Caco-2 (cell line): ENCODE data around the gene CAMSAP1. TPM values are rescaled to one million over a fixed set of nuclear protein-coding genes. Genes with fewer than 3 reads are reported as not detected.

ENCODE experiments used
- BruUV-seq: library from RNA; stranded (reverse); fragments of 400-500 nt; replicated peaks from 2 replicates; lab custom pipeline; 2021; lab: Mats Ljungman, UMichigan
- CTCF ChIA-PET: fragments of 300-600 bp; sonication (Branson Sonifier 250); formaldehyde crosslinking; loops from one replicate; lab custom pipeline; 2022; ENCODE audit warnings: antibody characterized with exemption; lab: Charles Lee
- POLR2A ChIA-PET: fragments of 300-600 bp; sonication (Branson Sonifier 250); formaldehyde crosslinking; loops from one replicate; lab custom pipeline; 2022; ENCODE audit warnings: antibody characterized with exemption; lab: Charles Lee
- DNase-seq, 2 experiments: peaks; one replicate each; pipeline versions ENCODE4 v3.0.0 to v3.0.0-alpha.2; 2020 to 2022
- H3K27me3 ChIP-seq: replicated peaks from 2 replicates; pipeline ENCODE4 v1.6.0; 2011; ENCODE audit warnings: low read length; ENCODE audit not compliant: control insufficient read depth, insufficient read depth
- H3K36me3 ChIP-seq: 2 replicates; pipeline ENCODE4 v1.5.1; 2011; ENCODE audit warnings: low read length; ENCODE audit not compliant: control insufficient read depth, insufficient read depth
- H3K4me1 ChIP-seq: fragments of 250-450 bp; sonication (Bioruptor Pico); 2 replicates; pipeline ENCODE4 v1.5.1; 2020; ENCODE audit warnings: mild to moderate bottlenecking
- H3K4me3 ChIP-seq: 2 replicates; pipeline ENCODE4 v1.5.1; 2011; ENCODE audit warnings: low read depth, mild to moderate bottlenecking, control low read depth, low read length
- H3K9me3 ChIP-seq: fragments of 250-450 bp; sonication (Bioruptor Pico); 2 replicates; pipeline ENCODE4 v1.5.1; 2020; ENCODE audit warnings: mild to moderate bottlenecking, moderate library complexity
- H3K27ac Mint-ChIP-seq: one replicate; pipeline ENCODE4 v1.8.0; 2022; ENCODE audit warnings: mixed read lengths; ENCODE audit not compliant: unreplicated experiment
- H3K27me3 Mint-ChIP-seq: one replicate; pipeline ENCODE4 v1.8.0; 2022; ENCODE audit warnings: mixed read lengths; ENCODE audit not compliant: insufficient read depth, unreplicated experiment
- H3K36me3 Mint-ChIP-seq: one replicate; pipeline ENCODE4 v1.8.0; 2022; ENCODE audit warnings: mild to moderate bottlenecking, mixed read lengths; ENCODE audit not compliant: insufficient read depth, unreplicated experiment
- H3K4me1 Mint-ChIP-seq: one replicate; pipeline ENCODE4 v1.8.0; 2022; ENCODE audit warnings: low read depth, mixed read lengths; ENCODE audit not compliant: unreplicated experiment
- H3K4me3 Mint-ChIP-seq: one replicate; pipeline ENCODE4 v1.8.0; 2022; ENCODE audit warnings: mild to moderate bottlenecking, moderate library complexity, mixed read lengths; ENCODE audit not compliant: unreplicated experiment
- H3K9me3 Mint-ChIP-seq: one replicate; pipeline ENCODE4 v1.8.0; 2022; ENCODE audit warnings: mixed read lengths; ENCODE audit not compliant: unreplicated experiment
- intact Hi-C: fragments of 100-400 bp; cut with micrococcal nuclease; formaldehyde crosslinking; loops from one replicate; pipeline ENCODE4 v1.10.0; 2022; ENCODE audit not compliant: unreplicated experiment
- total RNA-seq: library from RNA; stranded (reverse); gene quantifications from 2 replicates; pipeline ENCODE4 v1.2.3, GENCODE V29; 2022
- TF ChIP-seq, protein P1 (sequence below), 2 experiments: fragments of 200-600 bp in 1 of 2; IDR thresholded peaks; 1 replicate in 1 of 2; 2 replicates in 1 of 2; pipeline versions ENCODE4 v1.5.1 to v1.8.0; 2011 to 2022; ENCODE audit warnings: antibody characterized with exemption in 1 of 2, control low read depth in 1 of 2, inconsistent platforms in 1 of 2, low read depth in 1 of 2, low read length in 1 of 2, mild to moderate bottlenecking in 1 of 2, moderate library complexity in 1 of 2; ENCODE audit not compliant: insufficient read depth in 1 of 2, severe bottlenecking in 1 of 2, unreplicated experiment in 1 of 2

CAMSAP1 gene
- total RNA-seq, 1 experiment from 2014 or later: 31.3 TPM

DNA sequence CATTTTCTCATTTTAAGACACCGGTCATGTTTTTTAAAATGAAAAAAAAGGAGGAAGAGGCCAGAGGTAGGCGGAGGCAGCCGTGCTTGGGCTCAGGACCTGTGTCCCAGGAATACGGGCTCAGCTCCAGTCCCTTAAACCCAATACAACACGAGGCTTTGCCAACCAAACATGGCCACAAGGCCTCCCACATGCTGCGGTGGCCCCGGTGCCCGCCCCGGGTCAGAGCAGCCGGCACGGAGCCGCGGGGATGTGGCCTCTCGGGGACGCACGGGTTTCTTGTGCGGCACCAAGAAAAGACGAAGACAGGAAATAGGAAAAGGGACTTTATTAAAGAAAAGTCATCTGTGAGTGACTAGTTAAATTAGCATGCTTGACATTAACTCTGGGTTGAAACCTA lies 25.3 kb upstream of the CAMSAP1 start:
- TF ChIP-seq, protein P1, sequence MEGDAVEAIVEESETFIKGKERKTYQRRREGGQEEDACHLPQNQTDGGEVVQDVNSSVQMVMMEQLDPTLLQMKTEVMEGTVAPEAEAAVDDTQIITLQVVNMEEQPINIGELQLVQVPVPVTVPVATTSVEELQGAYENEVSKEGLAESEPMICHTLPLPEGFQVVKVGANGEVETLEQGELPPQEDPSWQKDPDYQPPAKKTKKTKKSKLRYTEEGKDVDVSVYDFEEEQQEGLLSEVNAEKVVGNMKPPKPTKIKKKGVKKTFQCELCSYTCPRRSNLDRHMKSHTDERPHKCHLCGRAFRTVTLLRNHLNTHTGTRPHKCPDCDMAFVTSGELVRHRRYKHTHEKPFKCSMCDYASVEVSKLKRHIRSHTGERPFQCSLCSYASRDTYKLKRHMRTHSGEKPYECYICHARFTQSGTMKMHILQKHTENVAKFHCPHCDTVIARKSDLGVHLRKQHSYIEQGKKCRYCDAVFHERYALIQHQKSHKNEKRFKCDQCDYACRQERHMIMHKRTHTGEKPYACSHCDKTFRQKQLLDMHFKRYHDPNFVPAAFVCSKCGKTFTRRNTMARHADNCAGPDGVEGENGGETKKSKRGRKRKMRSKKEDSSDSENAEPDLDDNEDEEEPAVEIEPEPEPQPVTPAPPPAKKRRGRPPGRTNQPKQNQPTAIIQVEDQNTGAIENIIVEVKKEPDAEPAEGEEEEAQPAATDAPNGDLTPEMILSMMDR (IDR thresholded peaks at IDR 0.05; ENCODE audit: insufficient read depth in 1 of 2, low read depth in 1 of 2, low read length in 1 of 2, severe bottlenecking in 1 of 2, unreplicated experiment in 1 of 2): no peak
- H3K4me1 ChIP-seq: no peaks in the 10 kb centered on the region
- Mint-ChIP-seq H3K4me1 (no peaks in the 10 kb centered on the region), H3K4me3 (no peak overlapping the region), H3K27me3 (no peaks in the 10 kb centered on the region), H3K36me3 (peaks cover 73% of the 10 kb centered on the region), H3K27ac (no peak overlapping the region), H3K9me3 (no peaks in the 10 kb centered on the region)
- no peaks in the 10 kb centered on the region for H3K27me3 ChIP-seq
- intact Hi-C loops: no loop called here
- no peak for DNase-seq
- ChIA-PET POLR2A (no interaction called here), CTCF (no interaction called here)
- no peak overlapping the region for H3K4me3 ChIP-seq
- no peaks in the 10 kb centered on the region for H3K9me3 ChIP-seq
- BruUV-seq: no TSS peak
- peaks cover 1% of the 10 kb centered on the region; the same call in 1 of the 2 replicates for H3K36me3 ChIP-seq

DNA sequence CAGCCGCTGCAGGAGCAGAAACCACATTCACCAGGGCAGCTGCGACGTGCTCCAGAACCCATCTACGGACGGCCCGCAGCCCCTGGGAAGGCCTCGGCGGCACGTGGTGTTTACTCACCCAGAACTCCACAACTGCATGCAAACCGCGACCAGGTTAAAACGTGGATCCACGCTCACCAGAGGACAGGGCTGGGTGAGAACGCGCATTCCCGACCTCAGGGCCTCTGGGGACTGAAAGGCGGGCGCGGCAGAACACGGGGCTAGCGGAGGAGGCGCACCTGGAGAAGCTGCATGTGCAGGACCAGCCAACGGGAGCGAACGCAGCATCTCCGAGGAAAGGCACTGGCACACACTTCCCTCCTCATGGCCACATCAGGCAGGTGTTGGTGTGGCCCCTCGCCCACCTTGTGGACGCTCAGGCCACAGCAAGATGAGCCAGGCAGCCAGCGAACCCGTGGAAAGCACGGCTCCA lies 24.0 kb upstream of the CAMSAP1 start:
- Mint-ChIP-seq H3K9me3 (no peaks in the 10 kb centered on the region), H3K27ac (no peak overlapping the region), H3K4me3 (no peak overlapping the region), H3K36me3 (peaks cover 64% of the 10 kb centered on the region), H3K27me3 (no peaks in the 10 kb centered on the region), H3K4me1 (no peaks in the 10 kb centered on the region)
- H3K4me3 ChIP-seq: no peak overlapping the region
- H3K36me3 ChIP-seq: no peaks in the 10 kb centered on the region
- ChIA-PET CTCF (no interaction called here), POLR2A (no interaction called here)
- no peaks in the 10 kb centered on the region for H3K9me3 ChIP-seq
- BruUV-seq: no TSS peak
- H3K4me1 ChIP-seq: no peaks in the 10 kb centered on the region
- H3K27me3 ChIP-seq: no peaks in the 10 kb centered on the region
- TF ChIP-seq, protein P1 (IDR thresholded peaks at IDR 0.05; ENCODE audit: insufficient read depth in 1 of 2, low read depth in 1 of 2, low read length in 1 of 2, severe bottlenecking in 1 of 2, unreplicated experiment in 1 of 2): no peak
- no peak for DNase-seq
- intact Hi-C loops: no loop called here

DNA sequence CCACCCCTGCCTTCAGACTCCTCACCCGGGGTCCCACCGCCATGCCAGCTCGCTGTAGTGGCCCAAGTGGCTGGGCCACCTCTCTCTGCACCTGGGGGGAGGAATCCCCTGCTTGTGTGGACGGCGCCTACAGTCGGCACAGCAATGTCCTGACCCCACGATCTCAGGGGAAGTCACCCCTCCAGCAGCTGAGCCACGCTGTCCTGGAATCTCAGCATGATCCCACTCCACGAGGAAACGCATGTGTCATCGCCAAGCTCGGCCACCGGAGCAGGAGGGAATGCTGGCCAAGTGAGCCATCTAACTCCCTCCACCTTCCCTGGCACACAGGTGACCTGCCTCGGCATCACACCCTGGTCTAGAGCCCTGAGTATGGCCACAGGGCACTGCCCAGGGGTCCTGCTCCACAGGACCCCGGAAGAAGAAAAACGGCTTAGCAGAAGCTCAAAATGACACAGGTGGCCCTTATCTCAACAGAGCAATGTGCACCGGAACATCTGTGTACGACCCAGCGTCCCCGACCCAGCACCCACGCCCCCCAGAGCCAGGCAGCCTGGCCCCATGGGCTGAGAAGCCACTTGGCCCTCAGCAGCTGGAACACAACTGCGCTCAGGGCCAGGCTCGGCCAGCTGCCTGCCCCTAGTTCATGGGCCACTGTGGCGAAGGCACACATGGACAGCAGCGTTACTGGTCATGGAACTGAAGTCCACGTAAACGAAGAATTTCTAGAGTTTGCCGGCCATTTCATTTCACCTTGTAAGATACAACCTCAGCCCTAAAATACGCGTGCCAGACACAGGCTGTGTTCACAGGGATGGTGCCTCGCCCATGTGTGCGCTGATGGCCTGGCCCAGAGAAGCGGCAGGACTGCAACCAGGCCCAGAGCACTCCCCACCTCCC lies 23.4 kb upstream of the CAMSAP1 start:
- no peaks in the 10 kb centered on the region for H3K4me1 Mint-ChIP-seq
- TF ChIP-seq, protein P1 (IDR thresholded peaks at IDR 0.05; ENCODE audit: insufficient read depth in 1 of 2, low read depth in 1 of 2, low read length in 1 of 2, severe bottlenecking in 1 of 2, unreplicated experiment in 1 of 2): no peak
- H3K27me3 ChIP-seq: no peaks in the 10 kb centered on the region
- H3K36me3 ChIP-seq: no peaks in the 10 kb centered on the region; the same call in 1 of the 2 replicates
- H3K27ac Mint-ChIP-seq: no peak overlapping the region
- ChIA-PET POLR2A (no interaction called here), CTCF (no interaction called here)
- BruUV-seq: no TSS peak
- no peaks in the 10 kb centered on the region for H3K27me3 Mint-ChIP-seq
- H3K9me3 ChIP-seq: no peaks in the 10 kb centered on the region
- intact Hi-C loops: no loop called here
- H3K4me1 ChIP-seq: no peaks in the 10 kb centered on the region
- no peak overlapping the region for H3K4me3 ChIP-seq
- H3K4me3 Mint-ChIP-seq: no peak overlapping the region
- no peak for DNase-seq
- H3K9me3 Mint-ChIP-seq: no peaks in the 10 kb centered on the region
- H3K36me3 Mint-ChIP-seq: peaks cover 64% of the 10 kb centered on the region
